Mesendoderm (in vitro differentiated cells): ENCODE measurements around the gene ZCCHC13.
"Not testable (repeated sequence)": the region's sequence is repeated elsewhere in the genome, so short reads cannot be mapped to it uniquely, and the experiment has no call there.

ENCODE experiments used
- DNase-seq: peaks from one replicate; pipeline ENCODE4 v3.0.0; 2013
- H2AK5ac ChIP-seq: 2 replicates; pipeline ENCODE4 v1.6.1; 2013; ENCODE audit warnings: low read length, inconsistent platforms
- H2BK120ac ChIP-seq: 2 replicates; pipeline ENCODE4 v1.6.1; 2013; ENCODE audit warnings: low read depth, mild to moderate bottlenecking, low read length, moderate library complexity, mixed read lengths
- H2BK15ac ChIP-seq: replicated peaks from 2 replicates; pipeline ENCODE4 v1.6.1; 2013; ENCODE audit warnings: low read depth, mild to moderate bottlenecking, moderate library complexity
- H2BK5ac ChIP-seq: 2 replicates; pipeline ENCODE4 v1.6.1; 2013; ENCODE audit warnings: low read length, inconsistent platforms
- H3K18ac ChIP-seq: 2 replicates; pipeline ENCODE4 v1.6.1; 2013; ENCODE audit warnings: mild to moderate bottlenecking, low read length, mixed read lengths
- H3K23ac ChIP-seq: one replicate; pipeline ENCODE4 v1.6.1; 2013; ENCODE audit warnings: low read length
- H3K27ac ChIP-seq: 2 replicates; pipeline ENCODE4 v1.5.1; 2013; ENCODE audit warnings: low read depth, mild to moderate bottlenecking, inconsistent platforms, low read length, moderate library complexity
- H3K27me3 ChIP-seq: 2 replicates; pipeline ENCODE4 v1.6.1; 2013; ENCODE audit warnings: low read length, control low read depth, mild to moderate bottlenecking, inconsistent platforms; ENCODE audit not compliant: insufficient read depth, poor library complexity
- H3K36me3 ChIP-seq: 2 replicates; pipeline ENCODE4 v1.6.1; 2013; ENCODE audit warnings: low read length, inconsistent platforms; ENCODE audit not compliant: control insufficient read depth, insufficient read depth
- H3K4ac ChIP-seq: one replicate; pipeline ENCODE4 v1.6.1; 2013; ENCODE audit warnings: low read depth, mild to moderate bottlenecking, low read length, moderate library complexity
- H3K4me1 ChIP-seq: 2 replicates; pipeline ENCODE4 v1.6.1; 2013; ENCODE audit warnings: low read depth, low read length, inconsistent platforms; ENCODE audit not compliant: control insufficient read depth
- H3K4me2 ChIP-seq: 2 replicates; pipeline ENCODE4 v1.6.1; 2013; ENCODE audit warnings: low read length
- H3K4me3 ChIP-seq: 2 replicates; pipeline ENCODE4 v1.5.1; 2013; ENCODE audit warnings: mild to moderate bottlenecking, low read length
- H3K56ac ChIP-seq: one replicate; pipeline ENCODE4 v1.6.1; 2013; ENCODE audit warnings: low read length
- H3K79me1 ChIP-seq: 2 replicates; pipeline ENCODE4 v1.6.1; 2013; ENCODE audit warnings: low read length, inconsistent platforms
- H3K79me2 ChIP-seq: 2 replicates; pipeline ENCODE4 v1.6.1; 2013; ENCODE audit warnings: mild to moderate bottlenecking, low read length; ENCODE audit not compliant: control insufficient read depth, insufficient read depth
- H3K9ac ChIP-seq: 2 replicates; pipeline ENCODE4 v1.6.1; 2013; ENCODE audit warnings: low read length, inconsistent platforms
- H4K5ac ChIP-seq: one replicate; pipeline ENCODE4 v1.6.1; 2013; ENCODE audit warnings: low read length
- H4K8ac ChIP-seq: one replicate; pipeline ENCODE4 v1.6.1; 2013; ENCODE audit warnings: low read depth, mild to moderate bottlenecking, control low read depth, low read length, moderate library complexity
- WGBS: extraction: QIAGEN DNeasy Blood & Tissue Kit; methylation state at CpG from one replicate; pipeline ENCODE4 v1.1.7; 2013; ENCODE audit warnings: low lambda C conversion rate, missing lambda C conversion rate; ENCODE audit not compliant: insufficient coverage; ENCODE audit errors: extremely low coverage; 5-methylcytosine and 5-hydroxymethylcytosine counted together

ZCCHC13 gene

GRCh38 chrX:74324131-74324530 is 20.2 kb downstream of the ZCCHC13 start:
- WGBS, result no CpG with 5 or more reads among the region's 5 CpGs

GRCh38 chrX:74325130-74326059 is 21.4 kb downstream of the ZCCHC13 start:
- no peak overlapping the region for H3K23ac ChIP-seq
- H3K4me3 ChIP-seq, result no peak overlapping the region
- no peaks in the 10 kb centered on the region for H3K79me1 ChIP-seq
- no peaks in the 10 kb centered on the region for H3K79me2 ChIP-seq
- no peak overlapping the region for H2AK5ac ChIP-seq
- no peak overlapping the region for H3K9ac ChIP-seq
- H2BK15ac ChIP-seq, result no peak overlapping the region
- no peak overlapping the region for H3K56ac ChIP-seq
- H3K27me3 ChIP-seq, result no peaks in the 10 kb centered on the region
- no peaks in the 10 kb centered on the region for H3K4me1 ChIP-seq
- no peak overlapping the region for H2BK120ac ChIP-seq
- H3K4ac ChIP-seq, result no peak overlapping the region
- no peak overlapping the region for H2BK5ac ChIP-seq
- peak; percentile 93 for DNase-seq
- H3K4me2 ChIP-seq, result no peak overlapping the region
- H3K27ac ChIP-seq, result no peak overlapping the region
- no peak overlapping the region for H4K5ac ChIP-seq
- no peak overlapping the region for H4K8ac ChIP-seq
- H3K36me3 ChIP-seq, result no peaks in the 10 kb centered on the region
- WGBS, result no CpG with 5 or more reads among the region's 9 CpGs
- H3K18ac ChIP-seq, result no peak overlapping the region

More at GRCh38 chrX:74324131-74324530, 20.2 kb downstream of the ZCCHC13 start:
- Histone ChIP-seq H4K8ac (no peak overlapping the region), H3K23ac (no peak overlapping the region), H3K4ac (no peak overlapping the region), H3K56ac (no peak overlapping the region), H3K36me3 (no peaks in the 10 kb centered on the region), H4K5ac (no peak overlapping the region), H3K27me3 (no peaks in the 10 kb centered on the region), H3K4me3 (no peak overlapping the region), H3K79me1 (no peaks in the 10 kb centered on the region), H3K4me2 (no peak overlapping the region), H2AK5ac (no peak overlapping the region), H2BK120ac (no peak overlapping the region), H2BK15ac (no peak overlapping the region), H3K79me2 (no peaks in the 10 kb centered on the region), H3K4me1 (no peaks in the 10 kb centered on the region), H3K27ac (no peak overlapping the region), H3K18ac (no peak overlapping the region), H2BK5ac (no peak overlapping the region), H3K9ac (no peak overlapping the region)
- DNase-seq, result no peak

GRCh38 chrX:74338852-74339251 is 34.9 kb downstream of the ZCCHC13 start:
- H3K4me3 ChIP-seq, result no peak overlapping the region
- no peak overlapping the region for H4K8ac ChIP-seq
- H3K79me1 ChIP-seq, result no peaks in the 10 kb centered on the region
- H3K9ac ChIP-seq, result no peak overlapping the region
- H3K4ac ChIP-seq, result no peak overlapping the region
- no peaks in the 10 kb centered on the region for H3K79me2 ChIP-seq
- no peak overlapping the region for H4K5ac ChIP-seq
- H2BK15ac ChIP-seq, result no peak overlapping the region
- H2BK120ac ChIP-seq, result no peak overlapping the region
- H3K56ac ChIP-seq, result no peak overlapping the region
- H3K4me1 ChIP-seq, result no peaks in the 10 kb centered on the region
- H3K27me3 ChIP-seq, result no peaks in the 10 kb centered on the region
- no peak overlapping the region for H2BK5ac ChIP-seq
- no peak overlapping the region for H3K18ac ChIP-seq
- no peak for DNase-seq
- H2AK5ac ChIP-seq, result no peak overlapping the region
- no peak overlapping the region for H3K4me2 ChIP-seq
- H3K27ac ChIP-seq, result no peak overlapping the region
- no peaks in the 10 kb centered on the region for H3K36me3 ChIP-seq
- no peak overlapping the region for H3K23ac ChIP-seq

DNA sequence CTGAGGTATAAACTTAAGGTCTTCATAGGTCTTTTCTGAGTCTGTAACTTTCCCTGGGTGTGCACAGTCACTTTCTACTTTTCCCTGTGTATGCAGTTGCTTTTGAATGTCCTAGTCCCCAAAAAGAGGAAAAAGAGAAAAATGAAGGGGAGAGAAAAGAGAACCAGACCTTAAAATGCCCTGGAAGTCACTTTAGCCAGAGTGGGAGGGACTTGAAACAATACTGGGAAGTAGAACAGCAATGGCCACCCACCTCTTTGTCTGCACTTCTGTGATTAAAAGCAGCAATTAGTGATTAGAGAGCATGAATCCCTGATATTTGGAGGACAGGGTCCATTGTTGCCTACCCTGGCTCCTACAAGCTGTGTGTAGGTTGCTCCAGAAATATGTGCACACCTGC is 36.1 kb downstream of the ZCCHC13 start:
- no peaks in the 10 kb centered on the region for H3K79me2 ChIP-seq
- no peak overlapping the region for H4K8ac ChIP-seq
- no peak overlapping the region for H4K5ac ChIP-seq
- no peak overlapping the region for H2BK5ac ChIP-seq
- no peak overlapping the region for H2AK5ac ChIP-seq
- no peak overlapping the region for H2BK15ac ChIP-seq
- DNase-seq, result no peak
- no peaks in the 10 kb centered on the region for H3K4me1 ChIP-seq
- H3K27me3 ChIP-seq, result no peaks in the 10 kb centered on the region
- no peak overlapping the region for H3K27ac ChIP-seq
- H3K4me3 ChIP-seq, result no peak overlapping the region
- H3K56ac ChIP-seq, result no peak overlapping the region
- H3K36me3 ChIP-seq, result no peaks in the 10 kb centered on the region
- H3K79me1 ChIP-seq, result no peaks in the 10 kb centered on the region
- no peak overlapping the region for H3K23ac ChIP-seq
- H3K4me2 ChIP-seq, result no peak overlapping the region
- no peak overlapping the region for H3K9ac ChIP-seq
- no peak overlapping the region for H3K18ac ChIP-seq
- H2BK120ac ChIP-seq, result no peak overlapping the region
- no peak overlapping the region for H3K4ac ChIP-seq

GRCh38 chrX:74342211-74342610 is 38.2 kb downstream of the ZCCHC13 start:
- not testable (repeated sequence) for H3K27ac ChIP-seq, H3K4me1 ChIP-seq, H4K5ac ChIP-seq, H3K4me2 ChIP-seq, H3K23ac ChIP-seq, DNase-seq, H3K4ac ChIP-seq, H3K79me1 ChIP-seq, H3K27me3 ChIP-seq, H2BK5ac ChIP-seq, H3K56ac ChIP-seq, H3K4me3 ChIP-seq, H3K36me3 ChIP-seq, H2AK5ac ChIP-seq, H3K18ac ChIP-seq, H2BK15ac ChIP-seq, H4K8ac ChIP-seq, H3K9ac ChIP-seq, H3K79me2 ChIP-seq, H2BK120ac ChIP-seq
- no CpG with 5 or more reads among the region's 5 CpGs for WGBS
